Activated T-helper 9 cell treated with anti-CD3 and anti-CD28 coated beads, Interleukin-2, amount 50 U/mL, for 16 hours (primary cell): ENCODE data around the gene ALDH3A1.
A peak's percentile ranks its signal among the peaks of the same experiment; 100 is the strongest.
"Not testable (repeated sequence)": the region's sequence is repeated elsewhere in the genome, so short reads cannot be mapped to it uniquely, and the experiment has no call there.

Experiments
- DNase-seq: peaks from one replicate; pipeline ENCODE4 v3.0.0-alpha.2; 2020; ENCODE audit warnings: low read depth

ALDH3A1 gene

DNA sequence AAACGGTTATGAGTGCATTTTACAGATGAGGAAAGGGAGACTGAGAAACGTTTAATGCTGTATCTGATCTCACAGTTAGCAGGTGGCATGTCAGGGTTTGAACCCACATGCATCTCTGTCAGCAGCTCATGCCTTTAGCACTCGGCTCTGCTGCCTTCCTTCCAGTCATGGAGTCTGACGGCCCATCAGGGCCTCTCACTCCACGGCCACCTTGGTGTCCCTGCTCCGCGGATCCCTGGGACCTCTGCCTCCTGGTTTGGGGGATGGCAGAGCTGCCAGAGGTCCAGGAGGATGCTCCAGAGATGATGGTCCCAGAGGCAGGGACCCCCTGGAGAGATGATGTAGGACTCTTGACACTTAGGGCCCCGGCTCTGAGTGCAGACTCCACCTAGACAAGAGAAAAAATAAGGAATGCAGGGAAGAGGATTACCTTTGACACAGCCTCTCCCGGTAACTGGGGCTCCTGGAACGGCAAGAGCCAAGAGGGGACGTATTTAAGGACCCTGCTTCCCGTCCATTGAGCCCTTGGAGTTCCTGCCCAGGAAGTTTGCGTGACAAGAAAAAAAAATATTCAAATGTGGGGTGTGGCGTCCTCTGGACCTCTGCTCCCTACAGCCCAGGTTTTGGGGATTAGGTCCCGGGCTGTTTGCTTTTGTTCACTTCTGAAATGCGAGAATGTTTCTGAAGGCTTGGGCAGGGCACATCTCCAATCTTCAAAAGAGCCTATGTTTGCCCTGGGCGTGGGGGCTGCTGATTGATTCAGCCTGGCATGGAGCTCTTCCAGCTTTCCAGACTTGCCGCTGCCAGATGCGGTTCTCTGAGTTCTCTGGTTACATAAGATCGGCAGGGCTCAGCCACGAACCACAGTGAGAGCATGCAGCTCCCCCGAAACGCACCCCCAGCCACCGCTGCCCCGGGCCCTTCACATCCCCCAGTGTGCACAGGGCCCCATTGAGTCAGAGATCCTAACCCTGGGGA is at the start of gene ALDH3A1:
TSS of gene ALDH3A1 (minus strand) at position 470 of the 978 bp plus-strand sequence. CDS start 3,169 bp downstream, outside the sequence.
- no peak for DNase-seq

DNA sequence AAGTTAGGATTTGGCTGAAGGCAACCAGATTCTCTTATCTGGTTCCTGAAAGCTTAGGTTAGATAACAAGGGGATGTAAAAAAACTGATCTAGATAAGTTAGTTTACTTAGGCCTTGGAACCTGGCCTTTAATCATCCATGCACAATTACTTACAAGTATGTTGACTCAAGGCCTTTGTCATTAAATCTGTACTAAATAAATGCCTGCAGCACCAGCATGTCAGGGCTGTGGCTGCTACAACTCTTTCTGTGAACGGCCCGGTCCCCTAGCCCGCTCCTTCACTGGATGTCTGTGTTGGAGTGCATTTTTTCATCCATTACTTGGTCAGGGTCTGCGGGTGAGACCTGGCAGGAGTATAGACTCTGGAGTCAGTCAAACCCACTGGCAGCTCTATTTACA is 48.4 kb upstream of the ALDH3A1 start:
- no peak for DNase-seq

DNA sequence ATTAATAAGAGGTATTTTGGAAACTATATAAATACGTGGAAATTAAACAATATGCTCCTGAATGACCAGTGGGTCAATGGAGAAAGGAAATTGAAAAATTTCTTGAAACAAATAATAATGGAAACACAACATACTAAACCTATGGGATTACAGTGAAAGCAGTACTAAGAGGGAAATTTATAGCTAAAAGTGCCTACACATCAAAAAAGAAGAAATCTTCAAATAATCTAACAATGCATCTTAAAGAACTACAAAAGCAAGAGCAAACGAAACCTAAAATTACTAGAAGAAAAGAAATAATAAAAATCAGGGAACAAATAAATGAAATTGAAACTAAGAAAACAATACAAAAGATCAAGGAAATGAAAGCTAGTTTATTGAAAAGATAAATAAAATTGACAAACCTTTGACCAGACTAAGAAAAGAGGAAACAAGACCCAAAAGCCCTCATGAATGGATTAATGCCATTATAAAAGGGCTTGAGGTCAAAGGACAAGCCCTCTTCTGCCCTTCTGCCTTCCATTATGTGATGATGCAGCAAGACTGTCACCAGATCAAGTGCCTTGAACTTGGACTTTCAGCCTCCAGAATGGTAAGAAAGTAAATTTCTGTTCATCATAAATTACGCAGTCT is 43.9 kb upstream of the ALDH3A1 start:
- DNase-seq: no peak

DNA sequence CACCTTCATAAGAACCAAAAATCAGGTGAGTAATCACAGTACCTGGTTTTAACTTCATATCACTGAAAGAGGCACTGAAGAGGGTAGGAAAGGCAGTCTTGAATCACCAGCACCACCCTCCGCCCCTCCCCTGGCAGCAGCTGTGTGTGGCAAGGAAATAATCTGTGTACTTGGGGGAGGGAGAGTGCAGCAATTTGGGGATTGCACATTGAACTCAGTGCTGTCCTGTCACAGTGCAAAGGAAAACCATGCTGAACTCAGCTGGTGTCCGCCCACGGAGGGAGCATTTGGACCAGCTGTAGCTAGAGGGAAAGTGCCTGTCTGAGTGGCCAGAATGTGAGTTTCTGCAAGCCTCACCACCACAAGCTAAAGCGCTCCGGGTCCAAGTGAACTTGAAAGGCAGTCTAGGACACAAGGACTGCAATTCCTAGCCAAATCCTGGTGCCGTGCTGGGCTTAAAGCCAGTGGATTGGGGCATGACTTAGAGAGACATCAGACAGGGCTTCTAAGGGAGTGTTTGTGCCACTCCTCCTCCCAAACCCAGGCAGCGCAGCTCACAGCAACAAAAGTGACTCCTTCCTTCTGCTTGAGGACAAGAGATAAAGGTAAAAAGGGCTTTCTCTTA is 39.7 kb upstream of the ALDH3A1 start:
- no peak for DNase-seq

DNA sequence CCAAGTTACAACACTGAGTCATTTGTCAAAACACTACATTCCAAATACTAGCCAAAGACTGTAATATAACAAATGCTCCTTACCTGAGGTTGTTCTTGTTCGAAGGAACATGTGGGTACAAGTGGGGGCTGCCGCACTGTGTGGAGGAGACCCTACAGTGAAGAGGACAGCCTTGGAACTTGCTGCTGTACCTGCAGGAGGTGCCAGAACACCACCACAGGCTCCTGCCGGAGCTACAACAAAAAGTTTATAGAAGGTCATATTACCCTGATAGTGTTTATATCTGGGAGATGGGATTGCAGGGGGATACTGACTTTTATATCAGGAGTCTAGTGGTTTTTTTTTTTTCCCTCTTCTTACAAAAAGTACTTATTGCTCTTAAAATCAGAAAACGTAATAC is 37.8 kb upstream of the ALDH3A1 start:
- DNase-seq: no peak

DNA sequence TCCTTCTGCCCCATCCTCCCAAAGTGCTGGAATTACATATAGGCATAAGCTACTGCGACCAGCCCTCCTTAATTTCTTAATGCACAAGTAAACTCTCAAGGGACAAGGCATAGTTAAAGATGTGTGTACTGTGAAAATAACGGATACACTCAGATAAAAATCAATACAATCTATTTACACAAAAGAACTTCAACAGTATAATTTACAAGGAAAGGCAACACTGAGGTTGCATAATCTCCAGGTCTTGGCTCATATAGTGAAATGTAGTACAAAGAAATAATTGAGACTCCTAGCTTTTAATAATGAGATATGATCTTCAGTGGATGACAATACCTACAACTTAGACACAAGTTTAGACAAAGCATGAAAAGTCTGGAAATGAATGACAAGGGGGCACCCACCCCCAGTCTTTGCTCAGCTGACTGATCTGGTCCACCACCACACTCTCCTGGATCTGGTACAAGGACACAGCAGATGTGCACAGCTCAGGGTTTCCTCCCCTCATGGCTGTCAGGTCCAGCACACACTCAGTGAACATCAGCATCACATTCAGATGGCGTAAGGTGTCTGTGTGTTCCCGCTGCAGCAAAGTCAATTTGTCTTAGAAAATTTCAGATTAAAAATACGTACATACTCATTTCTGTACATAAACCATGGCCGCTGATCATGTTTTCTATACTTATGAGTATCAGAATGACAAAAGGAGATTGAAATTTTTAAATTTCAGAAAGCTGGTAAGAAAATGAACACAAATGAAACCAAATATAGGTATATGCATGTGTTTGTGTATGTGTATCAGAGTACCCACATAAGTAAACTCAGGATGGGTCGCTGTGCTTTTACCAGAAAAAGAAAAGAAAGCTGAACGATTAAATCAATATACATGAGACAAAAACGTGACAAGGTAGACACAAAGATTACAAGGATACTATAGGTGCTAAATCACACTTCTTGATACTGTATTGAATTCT is 33.7 kb upstream of the ALDH3A1 start:
- no peak for DNase-seq

DNA sequence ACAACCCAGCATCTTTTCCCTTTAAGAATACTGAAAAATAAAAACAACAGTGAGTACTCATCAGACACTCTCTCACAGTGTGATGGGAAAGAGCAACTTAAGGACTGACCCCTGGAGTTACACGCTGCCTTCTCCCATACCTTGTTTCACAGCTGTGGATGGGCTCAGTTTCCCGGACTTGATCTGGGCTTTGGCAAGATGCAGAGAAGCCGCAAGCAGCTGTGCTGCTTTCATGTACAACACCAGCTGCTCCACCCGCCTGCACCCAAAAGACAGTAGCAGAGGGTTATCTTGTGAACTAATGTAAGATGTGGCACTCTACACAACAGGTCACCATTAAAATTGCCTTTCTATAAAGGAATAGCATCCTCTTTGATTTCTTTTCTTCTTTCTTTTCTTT is 32.7 kb upstream of the ALDH3A1 start:
- no peak for DNase-seq

DNA sequence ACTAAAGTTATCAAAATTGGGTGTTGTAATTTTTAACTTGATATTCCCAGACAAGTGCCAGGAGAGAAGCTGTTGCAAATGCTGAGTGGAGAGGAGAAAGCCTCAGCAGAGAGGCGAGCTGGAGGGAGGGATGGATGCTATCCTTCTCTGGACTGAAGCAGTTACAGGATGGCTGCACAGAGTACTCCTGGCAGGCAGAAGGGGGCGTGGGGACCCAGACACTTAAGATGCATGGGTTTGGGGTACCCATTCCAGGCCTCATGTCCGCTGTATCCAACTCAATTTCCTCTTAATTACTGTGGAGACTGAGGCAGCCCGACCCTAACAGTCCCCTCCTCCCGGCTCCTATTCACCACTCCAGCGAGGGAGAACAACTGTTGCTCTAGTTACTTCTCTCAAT is 25.4 kb upstream of the ALDH3A1 start:
- DNase-seq: no peak

DNA sequence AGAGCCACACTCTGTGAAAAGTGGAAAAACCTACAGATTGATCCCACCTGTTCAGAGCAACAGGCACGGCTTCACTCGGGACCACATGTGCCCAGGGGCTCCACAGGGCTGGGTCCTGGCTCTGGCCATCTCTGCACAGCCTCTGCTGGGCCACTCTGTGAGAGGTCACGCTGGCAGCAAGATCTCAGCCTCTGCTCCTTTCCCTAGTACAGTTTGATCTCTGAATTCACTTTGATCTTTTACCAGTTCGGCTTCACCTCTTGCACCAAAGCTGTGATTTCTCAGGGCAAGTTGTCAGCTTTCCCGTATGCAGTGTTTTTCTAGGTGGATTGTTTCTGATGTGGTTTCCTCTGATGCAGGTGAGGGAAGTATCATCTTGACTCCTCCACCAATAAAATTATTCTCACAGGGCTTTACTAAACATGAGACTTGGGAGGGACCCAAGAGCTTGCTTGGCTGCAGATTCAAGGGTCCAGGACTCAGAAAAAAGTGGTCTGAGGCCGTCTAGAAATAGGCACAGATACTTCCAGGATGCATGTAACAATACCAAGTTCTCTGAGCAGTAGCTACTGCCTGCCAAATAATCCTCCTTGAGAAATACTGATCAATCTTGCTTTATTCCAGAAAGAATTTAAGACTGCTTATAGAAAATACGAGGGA is 24.0 kb upstream of the ALDH3A1 start:
- DNase-seq: no peak

DNA sequence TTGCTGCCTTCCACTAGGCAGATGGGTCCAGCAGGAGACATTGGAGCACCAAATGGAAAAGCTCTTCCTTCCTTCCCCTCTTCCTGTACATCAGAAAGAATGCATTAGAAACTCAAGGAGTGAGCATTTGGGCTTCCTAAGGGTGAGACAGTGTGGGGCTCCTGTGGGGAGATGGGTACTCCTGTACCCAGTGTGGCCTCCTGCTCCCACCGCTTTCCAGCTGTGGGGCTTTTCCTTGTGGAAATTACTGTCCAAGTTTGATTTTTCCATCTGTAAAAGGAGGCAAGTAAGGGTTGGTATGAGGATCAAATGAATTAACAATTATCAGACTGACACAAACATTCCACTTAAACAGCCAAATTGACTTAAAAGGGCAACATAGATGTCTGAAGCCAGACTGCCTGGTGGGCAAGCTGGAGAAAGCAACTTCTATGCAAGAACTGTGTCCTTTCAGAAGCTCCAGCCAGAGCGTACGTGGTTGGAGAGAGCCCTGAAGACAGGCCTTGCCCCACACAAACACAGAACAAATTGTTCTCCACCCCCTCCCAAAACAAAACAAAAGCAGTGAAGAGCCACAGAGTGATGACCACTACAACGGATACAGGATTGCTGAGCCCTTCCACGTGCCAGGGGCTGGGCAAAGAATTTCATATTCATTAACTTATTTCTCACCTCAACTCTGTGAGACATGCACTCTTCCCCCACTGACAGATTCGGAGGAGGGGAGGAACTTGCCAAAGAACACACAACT is 23.1 kb upstream of the ALDH3A1 start:
- no peak for DNase-seq

DNA sequence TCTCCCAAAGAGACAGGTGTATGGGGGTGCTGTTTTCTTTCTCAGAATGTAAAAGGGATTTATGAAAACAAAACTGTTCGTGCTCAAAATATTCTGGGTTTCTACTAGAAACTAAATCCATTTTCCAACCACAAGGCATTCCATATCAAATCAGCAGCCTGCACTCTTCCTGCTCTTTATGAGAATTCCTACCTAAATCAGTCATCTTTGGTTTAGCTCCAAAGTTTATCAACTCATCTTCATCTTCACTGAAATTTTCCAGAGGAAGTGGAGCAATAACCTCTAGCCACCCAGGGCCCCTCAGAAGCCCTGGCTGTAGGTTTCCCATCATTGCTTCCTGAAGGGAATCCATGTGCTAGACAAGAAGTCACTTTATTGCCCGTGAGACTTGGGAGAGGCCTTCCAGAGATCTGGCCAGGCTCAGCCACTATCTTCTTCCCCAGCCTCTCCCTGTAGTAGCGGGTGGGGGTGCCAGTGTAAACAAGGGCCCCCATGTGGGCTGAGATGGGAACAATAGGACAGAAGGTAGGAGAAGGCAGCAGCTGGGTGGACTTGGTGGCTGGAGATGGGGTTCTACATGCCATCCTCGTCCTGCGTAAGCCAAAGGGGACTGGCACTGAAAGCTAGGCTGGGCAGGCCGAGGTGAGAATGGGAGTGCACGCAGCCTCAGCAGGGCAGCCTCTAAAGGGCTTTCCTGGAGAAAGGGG is 22.0 kb upstream of the ALDH3A1 start:
- DNase-seq: no peak

DNA sequence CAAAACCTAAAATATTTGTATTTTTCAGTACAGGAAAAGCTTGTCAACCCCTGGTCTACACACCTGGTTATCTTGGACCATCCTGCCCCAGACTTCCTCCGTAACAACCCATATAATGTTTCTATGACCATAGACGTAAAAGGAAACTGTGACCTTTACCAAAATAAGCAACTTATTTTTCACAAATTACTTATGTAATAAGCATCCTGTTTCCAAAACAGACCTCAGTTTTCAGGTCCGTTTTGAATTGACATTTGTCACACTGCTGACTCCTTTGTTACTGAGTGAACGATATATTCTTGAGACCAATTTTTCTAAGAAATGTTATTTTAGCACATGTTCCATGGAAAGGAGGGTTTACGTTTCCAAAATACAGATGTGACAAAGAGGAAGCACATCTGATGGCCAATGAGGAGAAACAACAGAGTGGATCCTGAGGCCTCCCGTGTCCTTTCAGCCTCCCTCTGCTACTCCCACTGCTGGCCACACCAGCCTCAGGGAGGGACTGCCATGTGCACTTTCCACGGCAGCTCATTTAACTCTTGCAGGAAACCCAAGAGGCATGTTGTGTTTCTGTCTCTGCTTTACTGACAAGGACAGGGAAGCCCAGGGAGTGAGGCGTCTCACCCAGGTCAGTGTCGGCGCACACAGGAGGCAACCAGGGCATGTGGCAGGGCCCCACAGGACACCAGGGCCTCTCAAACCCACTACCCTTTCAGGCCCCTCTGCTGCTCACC is 20.1 kb upstream of the ALDH3A1 start:
- no peak for DNase-seq

DNA sequence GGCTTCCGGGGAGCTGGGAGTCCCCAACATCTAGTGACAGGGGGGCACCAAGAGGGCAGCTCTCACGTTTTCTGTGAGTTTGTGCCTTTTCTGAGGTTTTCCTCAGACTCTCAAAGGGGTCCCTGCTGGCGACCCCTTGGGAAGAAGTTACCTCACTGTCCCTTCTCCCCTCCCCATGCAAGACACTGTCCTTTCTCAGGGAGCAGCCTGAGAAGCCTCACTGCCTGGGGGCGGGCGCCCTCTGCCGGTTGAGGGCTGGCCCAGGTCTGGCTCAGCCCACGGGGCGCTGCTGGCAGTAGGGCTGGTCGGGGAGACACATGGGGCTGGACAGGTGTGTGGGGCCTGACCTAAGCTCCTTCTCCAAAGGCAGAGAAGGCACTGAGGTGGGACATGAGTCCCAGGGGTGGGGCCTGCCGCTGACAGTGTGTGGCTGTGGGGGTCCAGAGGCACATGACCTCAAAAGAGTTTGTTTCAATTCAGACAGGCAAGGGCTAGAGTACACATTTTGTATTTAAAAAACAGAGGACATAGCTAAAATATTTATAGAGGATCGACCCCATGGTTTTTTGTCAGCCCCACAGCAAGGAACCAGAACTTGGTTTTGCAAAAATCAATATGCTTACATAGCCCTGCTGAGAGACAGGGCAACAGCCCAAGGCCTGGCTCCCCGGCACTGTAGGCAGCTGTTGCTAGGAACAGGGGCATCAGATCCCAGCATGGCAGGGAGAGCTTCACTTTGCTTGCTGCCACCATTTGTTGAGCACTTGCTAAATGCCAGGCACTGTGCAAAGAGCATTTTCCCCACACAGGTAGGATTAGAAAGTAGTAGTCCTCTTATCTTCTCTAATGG is 18.5 kb upstream of the ALDH3A1 start:
- DNase-seq: peak; percentile 68

DNA sequence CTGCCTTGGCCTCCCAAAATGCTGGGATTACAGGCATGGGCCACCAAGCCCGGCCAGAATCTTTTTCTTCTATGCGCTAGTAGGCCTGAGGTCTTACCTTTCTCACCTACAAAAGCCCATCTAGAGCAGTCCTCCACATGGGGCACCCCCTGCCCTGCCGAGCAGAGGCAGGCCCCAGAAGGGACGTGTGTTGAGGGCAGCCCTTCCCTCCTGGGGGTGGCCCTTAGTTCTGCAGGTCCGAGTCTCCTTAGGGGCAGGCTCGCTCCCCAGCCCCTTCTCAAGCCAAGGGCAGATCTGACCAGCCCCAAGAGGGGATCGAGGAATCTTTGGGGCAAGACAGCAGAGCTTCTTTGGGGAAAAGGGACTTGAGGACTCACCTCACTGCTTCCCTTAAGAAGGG is 17.9 kb upstream of the ALDH3A1 start:
- DNase-seq: no peak

DNA sequence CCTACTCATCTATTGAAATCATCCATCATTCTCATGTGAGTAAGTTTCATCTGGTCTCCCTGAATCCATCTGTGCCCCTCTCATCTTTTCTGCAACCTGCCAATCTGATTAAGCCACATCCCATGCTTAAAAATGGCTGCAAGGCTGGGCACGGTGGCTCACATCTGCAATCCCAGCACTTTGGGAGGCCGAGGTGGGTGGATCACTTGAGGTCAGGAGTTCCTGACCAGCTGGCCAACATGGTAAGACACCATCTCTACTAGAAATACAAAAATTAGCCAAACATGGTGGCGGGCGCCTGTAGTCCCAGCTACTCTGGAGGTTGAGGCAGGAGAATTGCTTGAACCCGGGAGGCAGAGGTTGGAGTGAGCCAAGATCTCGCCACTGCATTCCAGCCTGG is 15.9 kb upstream of the ALDH3A1 start:
- not testable (repeated sequence) for DNase-seq

DNA sequence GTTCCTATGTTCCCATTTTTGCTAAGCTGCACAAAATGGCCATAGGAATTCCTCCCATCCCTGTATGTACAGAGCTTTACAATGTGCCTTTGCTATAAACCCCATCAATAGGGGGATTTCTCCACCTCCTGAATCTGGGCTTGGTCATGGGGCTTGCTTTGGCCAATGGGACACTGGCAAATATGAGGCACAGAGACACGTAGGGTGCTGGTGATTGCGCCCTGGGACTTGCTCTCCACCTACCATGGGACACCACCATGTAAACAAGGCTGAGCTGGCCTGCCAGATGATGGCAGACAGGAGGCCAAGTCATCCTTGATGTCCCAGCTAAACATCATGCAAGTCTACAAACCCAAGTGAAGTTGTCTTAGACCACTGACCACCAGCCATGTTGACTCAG is 15.3 kb upstream of the ALDH3A1 start:
- DNase-seq: no peak

DNA sequence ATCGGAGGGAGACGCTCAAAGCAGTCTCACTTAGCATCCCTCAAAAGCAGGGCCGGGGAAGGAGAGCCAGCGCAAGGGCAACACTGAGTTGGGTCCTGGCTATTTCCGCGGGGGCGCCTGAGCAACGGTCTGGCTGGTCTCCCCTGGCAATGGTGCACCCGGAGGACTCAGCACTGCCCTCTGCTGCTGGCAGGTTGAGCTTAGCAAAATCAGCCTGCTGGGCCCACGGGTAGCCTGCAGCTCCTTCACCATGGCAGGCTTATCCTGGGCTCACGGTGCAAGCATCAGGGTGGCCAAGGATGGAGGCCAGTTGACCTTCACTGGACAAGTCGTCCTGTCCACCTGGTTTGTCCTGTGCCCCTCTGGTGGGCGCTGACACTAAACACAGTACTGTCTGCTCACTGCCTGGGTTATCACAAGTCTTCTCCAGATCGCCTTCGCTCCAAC is 14.4 kb upstream of the ALDH3A1 start:
- DNase-seq: peak; percentile 42

DNA sequence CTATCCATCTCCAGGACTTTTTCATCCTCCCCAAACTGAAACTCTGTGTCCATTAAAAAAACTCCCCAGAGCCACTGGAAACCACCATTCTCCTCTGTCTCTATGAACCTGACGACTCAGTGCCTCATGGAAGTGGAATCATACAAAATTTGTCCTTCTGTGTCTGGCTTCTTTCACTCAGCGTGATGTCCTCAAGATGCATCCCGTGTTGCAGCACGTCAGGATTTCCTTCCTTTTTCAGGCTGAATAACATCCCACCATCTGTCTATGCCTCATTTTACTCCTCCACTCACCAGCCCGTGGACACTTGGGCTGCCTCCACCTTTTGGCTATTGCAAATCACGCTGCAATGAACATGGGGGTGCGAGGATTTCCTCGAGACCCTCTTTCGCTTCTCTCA is 12.6 kb upstream of the ALDH3A1 start:
- no peak for DNase-seq
